D721Med (cell line): ENCODE measurements around the gene MRPS18C.
"Not testable (repeated sequence)": the region's sequence is repeated elsewhere in the genome, so short reads cannot be mapped to it uniquely, and the experiment has no call there.

Experiments
- DNase-seq: peaks from one replicate; pipeline ENCODE4 v3.0.0; 2011; ENCODE audit warnings: low spot score; ENCODE audit not compliant: insufficient read length
- FAIRE-seq: peaks from 2 replicates; lab custom pipeline; 2011; peaks lifted over from hg19 to GRCh38; lab: Jason Lieb, UNC
- TF ChIP-seq, protein P1 (sequence below): IDR thresholded peaks from 2 replicates; pipeline ENCODE4 v1.5.1; 2012; ENCODE audit warnings: mild to moderate bottlenecking, control low read depth; ENCODE audit not compliant: insufficient read depth; ENCODE audit errors: missing control alignments

MRPS18C gene

DNA sequence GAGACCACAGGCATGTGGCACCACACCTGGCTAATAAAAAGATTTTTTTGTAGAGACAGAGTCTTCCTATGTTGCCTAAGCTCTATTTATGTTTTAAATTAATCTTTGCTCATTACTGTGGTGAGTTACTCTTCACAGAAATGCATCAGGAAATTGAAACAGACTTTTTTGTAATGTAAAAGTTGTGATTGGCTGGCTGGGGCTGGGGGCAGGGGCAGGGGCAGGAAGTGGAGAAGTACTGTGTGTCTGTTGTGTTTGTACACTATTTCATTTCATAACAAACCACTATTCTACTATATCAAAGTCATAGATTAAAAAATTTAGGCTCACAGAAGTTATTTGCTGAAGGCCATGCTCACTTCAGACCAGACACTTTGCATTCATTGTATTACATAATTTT, 48.1 kb downstream of the MRPS18C start:
- TF ChIP-seq, protein P1, sequence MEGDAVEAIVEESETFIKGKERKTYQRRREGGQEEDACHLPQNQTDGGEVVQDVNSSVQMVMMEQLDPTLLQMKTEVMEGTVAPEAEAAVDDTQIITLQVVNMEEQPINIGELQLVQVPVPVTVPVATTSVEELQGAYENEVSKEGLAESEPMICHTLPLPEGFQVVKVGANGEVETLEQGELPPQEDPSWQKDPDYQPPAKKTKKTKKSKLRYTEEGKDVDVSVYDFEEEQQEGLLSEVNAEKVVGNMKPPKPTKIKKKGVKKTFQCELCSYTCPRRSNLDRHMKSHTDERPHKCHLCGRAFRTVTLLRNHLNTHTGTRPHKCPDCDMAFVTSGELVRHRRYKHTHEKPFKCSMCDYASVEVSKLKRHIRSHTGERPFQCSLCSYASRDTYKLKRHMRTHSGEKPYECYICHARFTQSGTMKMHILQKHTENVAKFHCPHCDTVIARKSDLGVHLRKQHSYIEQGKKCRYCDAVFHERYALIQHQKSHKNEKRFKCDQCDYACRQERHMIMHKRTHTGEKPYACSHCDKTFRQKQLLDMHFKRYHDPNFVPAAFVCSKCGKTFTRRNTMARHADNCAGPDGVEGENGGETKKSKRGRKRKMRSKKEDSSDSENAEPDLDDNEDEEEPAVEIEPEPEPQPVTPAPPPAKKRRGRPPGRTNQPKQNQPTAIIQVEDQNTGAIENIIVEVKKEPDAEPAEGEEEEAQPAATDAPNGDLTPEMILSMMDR, result no peak
- FAIRE-seq (no peak), DNase-seq (no peak)

DNA sequence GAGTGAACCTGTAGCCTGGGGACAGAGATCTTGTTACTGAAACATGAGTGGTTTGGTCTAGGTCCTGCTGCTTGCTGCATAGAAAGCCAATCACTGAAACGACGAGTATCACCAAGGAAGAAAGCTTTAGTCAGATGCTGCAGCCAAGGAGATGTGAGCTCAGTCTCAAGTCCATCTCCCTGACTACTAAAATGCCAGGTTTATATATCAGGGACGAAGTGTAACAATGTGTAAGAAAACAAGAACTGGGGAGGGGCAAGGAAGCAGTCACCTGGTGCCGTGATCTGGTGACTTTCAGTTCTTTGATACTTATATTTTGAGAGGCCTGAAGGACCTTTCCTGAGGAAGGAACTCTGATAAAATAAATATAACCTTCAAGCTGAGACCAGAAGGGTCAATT, 48.6 kb downstream of the MRPS18C start:
- DNase-seq (no peak), FAIRE-seq (no peak)
- TF ChIP-seq, protein P1, result no peak

DNA sequence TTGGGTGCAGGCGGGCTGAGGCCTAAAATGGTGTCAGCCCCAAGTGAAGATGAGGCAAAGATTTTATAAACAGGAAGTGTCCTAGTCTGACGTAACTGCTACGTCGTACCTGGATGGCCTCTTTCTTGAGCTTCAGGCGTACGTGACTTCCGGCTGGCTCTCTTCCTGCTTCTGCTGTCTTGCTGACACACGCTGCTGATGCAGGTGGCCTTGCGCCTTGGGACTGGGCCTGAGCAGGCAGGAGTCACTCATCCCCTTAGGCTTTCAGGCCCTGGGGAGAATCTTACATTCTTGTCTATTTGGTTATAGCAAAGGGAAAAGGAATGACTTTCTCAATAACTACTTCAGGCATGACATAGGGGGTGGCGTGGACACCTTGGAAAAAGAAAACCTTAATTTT, 49.1 kb downstream of the MRPS18C start:
- FAIRE-seq (no peak), DNase-seq (no peak)
- TF ChIP-seq, protein P1, result no peak

DNA sequence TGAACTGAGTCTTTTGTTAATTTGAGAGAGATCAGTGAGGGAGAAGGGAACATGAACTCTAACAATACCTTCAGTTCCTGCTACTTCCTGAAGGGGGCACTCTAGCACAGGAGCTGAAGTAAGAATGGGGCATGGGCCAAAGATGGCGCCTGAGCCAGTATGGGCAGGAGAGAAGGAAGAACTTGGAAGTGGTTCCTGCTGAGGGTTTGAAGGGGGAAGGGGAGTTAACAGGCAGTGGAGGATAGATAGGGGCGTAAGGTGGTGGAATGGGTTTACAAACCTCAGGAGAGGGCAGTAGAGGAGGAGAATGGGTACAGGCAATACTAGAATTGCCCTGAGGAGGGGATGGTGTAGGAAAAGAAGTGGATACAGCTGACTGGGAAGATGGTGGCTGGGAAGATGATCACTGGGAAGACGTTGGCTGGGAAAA, 53.3 kb downstream of the MRPS18C start:
- FAIRE-seq, DNase-seq: not testable (repeated sequence)
- TF ChIP-seq, protein P1, result peak; percentile 48

DNA sequence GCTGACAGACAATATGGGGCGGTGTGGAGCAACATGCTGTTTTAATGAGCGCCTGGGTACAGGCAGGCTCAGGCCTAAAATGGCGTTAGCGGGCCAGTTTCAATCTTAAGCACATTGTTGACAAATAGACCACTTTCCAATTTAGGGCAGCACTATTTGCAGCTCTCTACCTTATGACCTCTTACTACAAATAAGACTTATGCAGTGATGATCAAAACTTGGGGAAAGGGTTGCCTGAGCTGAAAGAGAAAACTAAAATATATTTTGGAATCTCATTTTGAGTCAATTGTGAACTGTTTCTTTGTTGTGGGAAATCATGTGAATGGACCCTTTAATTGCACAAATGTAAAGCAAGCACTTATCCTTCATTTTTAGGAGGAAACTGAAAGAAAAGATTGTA, 54.6 kb downstream of the MRPS18C start:
- no peak for DNase-seq
- no peak for FAIRE-seq
- TF ChIP-seq, protein P1, result no peak
